Activated gamma-delta T cell (primary cell): ENCODE results near the gene SURF6.
"Not testable (repeated sequence)": the region's sequence is repeated elsewhere in the genome, so short reads cannot be mapped to it uniquely, and the experiment has no call there.

Source experiments
- DNase-seq: peaks from one replicate; lab custom pipeline; 2025; lab: John Stamatoyannopoulos, UW

SURF6 gene

GRCh38 chr9:133286523-133286922, 49.5 kb downstream of the SURF6 start:
- no peak for DNase-seq

DNA sequence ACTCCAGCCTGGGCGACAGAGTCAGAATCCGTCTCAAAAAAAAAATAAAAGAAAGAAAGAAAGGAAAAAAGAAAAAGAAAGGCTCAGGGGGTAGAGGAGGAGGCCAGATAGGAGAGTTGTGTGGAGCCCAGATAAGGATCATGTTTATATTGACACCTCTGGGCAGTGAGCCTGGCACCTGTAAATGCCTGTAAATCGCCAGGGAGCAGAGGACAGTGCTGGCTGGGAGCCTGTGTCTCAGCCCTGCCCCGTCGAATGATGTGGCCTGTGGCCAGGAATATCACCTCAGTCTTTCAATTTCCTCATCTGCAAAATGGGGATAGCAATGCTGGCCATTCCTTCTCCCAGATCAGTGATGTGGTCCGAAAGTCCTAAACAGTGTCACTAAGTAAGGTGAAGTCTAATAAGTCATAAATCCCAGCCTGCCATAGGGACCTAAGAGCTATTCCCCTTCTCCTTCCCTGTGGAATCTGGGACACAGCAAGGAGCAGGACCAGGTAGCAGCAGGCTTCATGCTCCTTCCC, 50.7 kb downstream of the SURF6 start:
- no peak for DNase-seq

GRCh38 chr9:133284362-133284761, 51.6 kb downstream of the SURF6 start:
- no peak for DNase-seq

DNA sequence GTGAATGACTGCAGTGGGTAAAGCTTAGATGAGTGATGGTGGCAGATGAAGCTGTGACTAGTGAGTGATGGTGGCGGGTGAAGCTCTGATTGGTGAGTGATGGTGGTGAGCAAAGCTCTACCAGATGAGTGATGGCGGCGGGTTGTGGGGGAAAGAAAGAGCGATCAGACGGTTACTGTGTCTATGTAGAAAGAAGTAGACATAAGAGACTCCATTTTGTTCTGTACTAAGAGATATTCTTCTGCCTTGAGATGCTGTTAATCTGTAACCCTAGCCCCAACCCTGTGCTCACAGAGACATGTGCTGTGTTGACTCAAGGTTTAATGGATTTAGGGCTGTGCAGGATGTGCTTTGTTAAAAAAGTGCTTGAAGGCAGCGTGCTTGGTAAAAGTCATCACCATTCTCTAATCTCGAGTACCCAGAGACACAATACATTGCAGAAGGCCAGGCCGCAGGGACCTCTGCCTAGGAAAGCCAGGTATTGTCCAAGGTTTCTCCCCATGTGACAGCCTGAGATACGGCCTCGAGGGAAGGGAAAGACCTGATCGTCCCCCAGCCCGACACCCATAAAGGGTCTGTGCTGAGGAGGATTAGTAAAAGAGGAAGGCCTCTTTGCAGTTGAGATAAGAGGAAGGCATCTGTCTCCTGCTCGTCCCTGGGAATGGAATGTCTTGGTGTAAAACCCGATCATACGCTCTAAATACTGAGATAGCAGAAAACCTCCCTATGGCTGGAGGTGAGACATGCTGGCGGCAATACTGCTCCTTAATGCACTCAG, 52.5 kb downstream of the SURF6 start:
- not testable (repeated sequence) for DNase-seq

- DNase-seq: no peak
Observed at GRCh38 chr9:133282464-133283238, 53.3 kb downstream of the SURF6 start.

DNA sequence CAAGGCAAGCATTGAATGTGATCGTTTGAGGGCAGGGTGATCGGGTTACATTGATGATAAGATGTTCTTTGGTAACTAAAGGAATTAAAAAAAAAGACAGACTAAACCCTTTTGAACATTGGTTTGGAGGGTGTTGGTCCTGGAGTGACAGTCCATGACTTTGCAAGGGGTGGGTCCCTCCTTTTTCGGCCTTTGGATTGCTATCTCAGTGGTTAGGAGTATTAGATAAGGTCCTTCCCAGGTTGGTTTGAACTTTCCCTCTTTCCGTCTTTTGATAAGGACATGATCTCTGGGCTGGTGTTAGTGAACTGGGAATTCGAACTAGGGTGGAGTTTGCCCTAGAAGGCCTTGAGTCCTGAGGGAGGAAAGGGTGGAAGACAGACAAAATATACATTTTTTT, 55.6 kb downstream of the SURF6 start:
- DNase-seq: no peak
